Fibroblast of lung (primary cell): ENCODE results near the gene MCEMP1.

Experiments used
- CTCF ChIP-seq, 2 donors: IDR thresholded peaks in 1 of 2; conservative IDR thresholded peaks in 1 of 2; 1 replicate in 1 of 2; 2 replicates in 1 of 2; pipeline ENCODE4 v1.5.1; 2011 to 2012; ENCODE audit warnings: low read length in 2 of 2, control low read depth in 1 of 2, inconsistent platforms in 1 of 2, low read depth in 1 of 2, mild to moderate bottlenecking in 1 of 2
- EZH2 ChIP-seq: IDR thresholded peaks from 2 replicates; pipeline ENCODE4 v1.5.1; 2012; ENCODE audit warnings: low read length, control low read depth, mild to moderate bottlenecking; ENCODE audit errors: missing control alignments

- TF ChIP-seq CTCF (conservative IDR thresholded peaks at IDR 0.05 in 1 of 2, IDR thresholded peaks at IDR 0.05 in 1 of 2; ENCODE audit: low read depth in 1 of 2, low read length in 2 of 2) = no peak
- TF ChIP-seq EZH2 = no peak
Measured at GRCh38 chr19:7694499-7694898, 17.6 kb downstream of the MCEMP1 start.
